Activated T-cell treated with anti-CD3 and anti-CD28 coated beads, Interleukin-2, amount 50 U/mL, for 1 hour (primary cell): Measurements from ENCODE around the gene CARD6.
"Not testable (repeated sequence)": the region's sequence is repeated elsewhere in the genome, so short reads cannot be mapped to it uniquely, and the experiment has no call there.

ENCODE experiments used
- DNase-seq: peaks from one replicate; pipeline ENCODE4 v3.0.0-alpha.2; 2020

Gene CARD6

GRCh38 chr5:40877371-40877988 is 36.3 kb downstream of the CARD6 start:
- DNase-seq: no peak

- no peak for DNase-seq
Observed at GRCh38 chr5:40879163-40879942, 38.2 kb downstream of the CARD6 start.

- DNase-seq: no peak
Observed at GRCh38 chr5:40882291-40882690, 41.1 kb downstream of the CARD6 start.

GRCh38 chr5:40883051-40883450 is 41.9 kb downstream of the CARD6 start:
- DNase-seq: not testable (repeated sequence)

- DNase-seq: not testable (repeated sequence)
Observed at GRCh38 chr5:40895440-40896425, 54.6 kb downstream of the CARD6 start.

- no peak for DNase-seq
Observed at GRCh38 chr5:40904205-40904993, 63.2 kb downstream of the CARD6 start.

- DNase-seq: no peak
Observed at GRCh38 chr5:40904994-40905306, 63.8 kb downstream of the CARD6 start.

- no peak for DNase-seq
Observed at GRCh38 chr5:40906351-40906751, 65.2 kb downstream of the CARD6 start.

GRCh38 chr5:40909264-40909663 is 68.1 kb downstream of the CARD6 start, which contains the start of gene C7:
C7 (plus strand) TSS chr5:40909497; CDS start chr5:40909611, 114 bp downstream.
- no peak for DNase-seq

- DNase-seq: no peak
Observed at GRCh38 chr5:40909723-40910122, 68.6 kb downstream of the CARD6 start.
